Activated effector memory CD4-positive, alpha-beta T cell treated with anti-CD3 and anti-CD28 coated beads, Interleukin-2, amount 50 U/mL, for 16 hours (primary cell): ENCODE results near the gene FAU.

Experiments used
- DNase-seq: peaks from one replicate; pipeline ENCODE4 v3.0.0-alpha.2; 2020

Gene FAU

DNA sequence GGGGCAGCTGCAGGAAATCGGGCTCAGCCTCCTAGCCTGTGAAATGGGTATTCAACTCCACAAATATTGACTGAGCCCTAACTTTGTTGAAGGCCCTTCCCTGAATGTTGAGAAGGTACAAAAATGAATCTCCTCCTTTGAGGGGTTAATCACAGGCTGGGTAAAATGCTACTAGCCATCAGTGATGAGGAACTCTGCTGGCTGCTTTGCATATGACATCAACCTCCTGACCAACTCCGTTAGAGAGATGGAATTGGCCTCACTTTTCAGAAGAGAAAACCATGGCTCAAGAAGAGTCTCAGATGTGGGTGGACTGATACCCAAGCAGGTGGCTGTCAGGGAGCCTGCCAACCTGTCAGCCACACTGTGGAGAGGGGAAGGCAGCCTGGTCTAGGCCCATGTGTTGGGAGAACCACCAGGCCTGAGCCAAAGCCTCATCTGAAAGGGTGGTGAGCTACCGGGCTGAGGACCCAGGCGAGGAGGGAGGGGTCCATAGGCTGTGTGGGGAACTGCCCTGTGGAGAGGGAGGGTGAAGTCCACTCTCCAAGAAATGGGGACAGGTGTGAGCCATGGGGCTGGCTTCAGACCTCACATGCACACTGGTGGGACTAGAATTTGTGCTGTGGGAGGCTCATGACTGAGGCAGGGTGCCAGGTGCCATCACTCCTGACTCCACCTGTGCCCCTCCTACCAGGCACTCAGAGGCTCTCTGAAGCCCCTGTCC, 49.9 kb downstream of the FAU start:
- DNase-seq: no peak
